Ovary (tissue), 9 donors: Measurements from ENCODE around the gene NAP1L5. TPM values are rescaled to one million over a fixed set of nuclear protein-coding genes. Genes with fewer than 3 reads are reported as not detected.

Experiments
- DNase-seq, 5 donors: peaks; one replicate each; pipeline ENCODE4 v3.0.0-alpha.2; 2019 to 2020
- H3K27ac ChIP-seq, 2 donors: fragments of 200-600 bp; one replicate each; pipeline versions ENCODE4 v1.5.1 to v1.8.0; 2019 to 2022
- H3K27me3 ChIP-seq: fragments of 200-600 bp; one replicate; pipeline ENCODE4 v1.8.0; 2022
- H3K36me3 ChIP-seq: fragments of 200-600 bp; sonication (generic); one replicate; pipeline ENCODE4 v1.5.1; 2019
- H3K4me1 ChIP-seq: one replicate; pipeline ENCODE4 v1.8.1; 2013; ENCODE audit warnings: mild to moderate bottlenecking, moderate library complexity; ENCODE audit not compliant: insufficient read depth
- H3K4me3 ChIP-seq: fragments of 200-600 bp; sonication (generic); one replicate; pipeline ENCODE4 v1.5.1; 2017
- H3K9me3 ChIP-seq, 2 donors: fragments of 200-600 bp in 1 of 2; sonication (generic) in 1 of 2; one replicate each; pipeline versions ENCODE4 v1.5.1 to v1.8.1; 2013 to 2019; ENCODE audit warnings: mild to moderate bottlenecking in 1 of 2, moderate library complexity in 1 of 2
- CTCF ChIP-seq, 3 donors: fragments of 450-650 bp in 2 of 3; fragments of 200-600 bp in 1 of 3; IDR thresholded peaks; one replicate each; pipeline versions ENCODE4 v1.5.1 to v1.8.0; 2016 to 2022; ENCODE audit warnings: antibody characterized with exemption in 3 of 3, mild to moderate bottlenecking in 1 of 3
- EP300 ChIP-seq: sonication (generic); formaldehyde crosslinking; IDR thresholded peaks from one replicate; pipeline ENCODE4 v1.6.1; 2017; ENCODE audit warnings: antibody characterized with exemption
- POLR2A ChIP-seq: fragments of 450-650 bp; IDR thresholded peaks from one replicate; pipeline ENCODE4 v1.6.1; 2017; ENCODE audit warnings: antibody characterized with exemption, mild to moderate bottlenecking, moderate library complexity
- WGBS, 3 donors: extraction: QIAGEN DNeasy Blood & Tissue Kit in 1 of 3; methylation state at CpG; one replicate each; pipeline versions ENCODE4 v1.1.5 to v1.1.7; 2013 to 2017; 5-methylcytosine and 5-hydroxymethylcytosine counted together
- intact Hi-C, 4 donors: fragments of 100-400 bp; cut with DNase I; formaldehyde crosslinking; loops; one replicate each; pipeline versions ENCODE4 v1.11.0 to v1.15.1; 2022 to 2023
- polyA plus RNA-seq, 2 donors: library from polyadenylated mRNA; stranded (reverse); fragments of 200-250 nt in 1 of 2; fragments of 350-450 nt in 1 of 2; fragmentation: Illumina TruSeq in 1 of 2; extraction: RNeasy Lipid Tissue Mini Kit (QIAGEN cat#74804) in 1 of 2; gene quantifications; one replicate each; pipeline ENCODE4 v1.2.3, GENCODE V29; 2013 to 2014
- total RNA-seq, 7 donors: library from RNA; depleted of rRNA in 2 of 7; stranded (reverse); fragments of >200 nt in 2 of 7; fragmentation: NEBNext Ultra II Directional in 3 of 7; extraction: Animal tissue kit (Norgen Biotek cat#: 25700) in 3 of 7; gene quantifications; one replicate each; pipeline versions ENCODE4 v1.1.0 to v1.2.4, GENCODE V29; 2016 to 2023
- donor health status: DM: no; HTN: no; CAD: no; lungs with moderate emphysema.
- donor health status: DM: no; HTN: no; CAD: no.
- donor health status: Bipolar disorder and iron deficiency.
- donor health status: DM: yes; HTN: yes; CAD: no.
- donor health status: DM: no; HTN: no; CAD: no.
- donor health status: DM: yes; HTN: yes; CAD: no.

The NAP1L5 gene
- total and polyA plus RNA-seq, 9 donors = 7.6 to 18.3 (median 11.4) TPM

GRCh38 chr4:88713782-88714181 lies 16.2 kb upstream of the NAP1L5 start:
- Histone ChIP-seq H3K4me1 (no peaks in the 10 kb centered on the region), H3K9me3 (peaks cover 0 to 13% of the 10 kb centered on the region in 2 donors), H3K27ac (no peak overlapping the region), H3K36me3 (no peaks in the 10 kb centered on the region), H3K27me3 (no peaks in the 10 kb centered on the region), H3K4me3 (no peak overlapping the region)
- TF ChIP-seq CTCF (IDR thresholded peaks at IDR 0.05) = no peak
- intact Hi-C loops = no loop called here
- 94 to 98% (median 95%) methylated on average over 1 of the region's 1 CpG for WGBS, 3 donors
- DNase-seq = no peak

GRCh38 chr4:88709989-88710388 lies 12.4 kb upstream of the NAP1L5 start:
- intact Hi-C loops = loop anchor here in 3 of 4 donors (5.0 to 10.0 kb wide), 4 partner anchors 105 to 315 kb away; no protein-coding TSS in a partner anchor
- 91 to 97% (median 96%) methylated on average over 1 of the region's 1 CpG for WGBS, 3 donors
- Histone ChIP-seq H3K27ac (no peak overlapping the region), H3K4me1 (no peaks in the 10 kb centered on the region), H3K4me3 (no peak overlapping the region), H3K27me3 (no peaks in the 10 kb centered on the region), H3K9me3 (peaks cover 0 to 5% of the 10 kb centered on the region in 2 donors), H3K36me3 (no peaks in the 10 kb centered on the region)
- TF ChIP-seq EP300 = no peak
- no peak for TF ChIP-seq POLR2A
- TF ChIP-seq CTCF (IDR thresholded peaks at IDR 0.05) = no peak
- no peak for DNase-seq

GRCh38 chr4:88706574-88706973 lies 8.9 kb upstream of the NAP1L5 start:
- TF ChIP-seq POLR2A = no peak
- TF ChIP-seq CTCF (IDR thresholded peaks at IDR 0.05) = peak; percentile 39 to 55 (median 47)
- no peak for TF ChIP-seq EP300
- DNase-seq = peak; percentile 28 to 49 (median 36)
- no peaks in the 10 kb centered on the region for H3K27me3 ChIP-seq
- no peaks in the 10 kb centered on the region for H3K36me3 ChIP-seq
- H3K9me3 ChIP-seq = peaks cover 0 to 5% of the 10 kb centered on the region in 2 donors
- intact Hi-C loops = loop anchor here in 3 of 4 donors (5.0 to 10.0 kb wide), 4 partner anchors 108 to 318 kb away; no protein-coding TSS in a partner anchor
- no peaks in the 10 kb centered on the region for H3K4me1 ChIP-seq
- H3K4me3 ChIP-seq = no peak overlapping the region
- 14 to 20% (median 18%) methylated on average over 9 of the region's 9 CpGs for WGBS, 3 donors
- H3K27ac ChIP-seq = no peak overlapping the region

GRCh38 chr4:88705805-88706492 lies 8.3 kb upstream of the NAP1L5 start:
- Histone ChIP-seq H3K36me3 (no peaks in the 10 kb centered on the region), H3K27me3 (no peaks in the 10 kb centered on the region), H3K4me1 (no peaks in the 10 kb centered on the region), H3K9me3 (peaks cover 0 to 4% of the 10 kb centered on the region in 2 donors), H3K4me3 (no peak overlapping the region), H3K27ac (no peak overlapping the region)
- TF ChIP-seq POLR2A (no peak), CTCF (IDR thresholded peaks at IDR 0.05) (no peak), EP300 (no peak)
- intact Hi-C loops = loop anchor here in 3 of 4 donors (5.0 to 10.0 kb wide), 4 partner anchors 109 to 319 kb away; no protein-coding TSS in a partner anchor
- DNase-seq = no peak
- 58 to 61% (median 60%) methylated on average over 3 of the region's 3 CpGs for WGBS, 3 donors
